Left hindlimb (tissue), 1 donor: ENCODE measurements around the gene HACL1.

ENCODE experiments used
- DNase-seq: peaks from one replicate; pipeline ENCODE4 v3.0.0-alpha.2; 2018

The HACL1 gene

DNA sequence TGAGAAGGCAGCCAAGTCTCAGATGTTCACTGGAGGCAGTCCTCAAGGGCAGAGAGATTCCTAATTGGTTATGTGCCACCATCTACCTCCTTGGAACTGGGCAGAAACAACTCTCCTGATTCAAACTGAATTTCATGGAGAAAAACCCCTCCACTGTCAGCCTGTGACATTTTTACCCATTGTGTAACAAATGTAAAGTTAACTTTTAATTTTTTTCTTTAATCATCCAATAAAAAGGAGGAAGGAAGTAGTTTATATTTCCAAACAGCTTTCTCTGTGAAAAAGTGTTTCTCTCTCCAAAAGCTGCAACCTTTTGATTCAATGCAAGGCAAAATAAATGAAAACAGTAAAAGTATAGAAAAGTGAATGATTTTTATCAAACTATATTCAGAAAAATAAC is 79.4 kb downstream of the HACL1 start:
- no peak for DNase-seq

- no peak for DNase-seq
Measured at GRCh38 chr3:15521573-15521965, 79.8 kb downstream of the HACL1 start, which contains the start of gene COLQ. Gene COLQ (minus strand): TSS chr3:15521706. CDS start chr3:15521625, 81 bp downstream.

- no peak for DNase-seq
Measured at GRCh38 chr3:15520804-15521572, 80.4 kb downstream of the HACL1 start.

DNA sequence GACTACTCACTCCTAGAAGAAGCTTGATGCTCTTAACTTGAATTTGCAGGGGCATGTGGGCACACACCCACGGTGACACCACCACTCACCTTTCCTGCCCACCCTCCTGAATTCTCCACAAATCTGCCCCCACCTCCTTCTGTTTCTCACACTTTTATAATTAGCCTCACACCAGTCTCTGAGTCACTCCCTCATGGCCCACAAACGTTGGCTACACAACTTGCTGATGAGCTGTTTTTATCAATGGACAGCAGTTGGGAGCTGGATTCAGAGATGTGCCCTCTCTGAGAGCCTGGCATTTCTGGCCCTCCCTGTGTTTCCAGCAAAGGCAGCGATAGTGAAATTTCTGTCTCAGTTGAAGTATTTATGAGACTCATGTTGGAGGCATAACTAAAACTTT is 81.2 kb downstream of the HACL1 start:
- DNase-seq: no peak

- DNase-seq: no peak
Measured at GRCh38 chr3:15519096-15519495, 82.3 kb downstream of the HACL1 start.

DNA sequence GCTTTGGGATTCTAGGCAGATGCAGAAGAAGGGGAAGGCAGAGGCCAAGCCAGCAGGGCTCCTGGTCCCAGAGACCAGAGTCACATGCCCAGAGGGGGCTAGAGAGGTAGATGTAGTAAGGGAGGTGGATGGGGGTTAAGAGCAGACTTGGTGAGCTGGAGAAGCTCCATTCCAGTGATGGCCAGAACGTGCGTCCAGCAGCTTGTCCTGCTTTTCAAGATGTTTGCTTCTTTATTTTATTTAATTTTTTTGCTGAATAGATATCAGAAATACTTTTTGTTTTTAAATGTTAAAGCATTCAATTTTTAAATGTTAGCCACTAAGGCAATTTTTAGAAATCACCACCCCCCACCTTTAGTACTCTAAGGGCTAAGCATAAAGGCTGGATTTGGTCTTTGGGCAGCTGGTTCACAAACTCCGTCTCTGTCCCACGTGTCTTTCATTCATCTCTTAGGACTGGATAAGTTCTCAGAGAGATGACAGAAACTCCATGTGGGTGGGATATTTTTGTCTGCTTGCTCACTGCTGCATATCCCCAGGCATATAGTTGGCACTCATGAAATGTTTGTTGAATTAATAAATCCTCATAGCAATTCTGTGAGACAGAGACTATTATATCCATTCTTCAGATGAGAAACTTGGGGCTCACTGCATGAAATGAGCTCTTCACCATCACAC is 86.6 kb downstream of the HACL1 start:
- no peak for DNase-seq

DNA sequence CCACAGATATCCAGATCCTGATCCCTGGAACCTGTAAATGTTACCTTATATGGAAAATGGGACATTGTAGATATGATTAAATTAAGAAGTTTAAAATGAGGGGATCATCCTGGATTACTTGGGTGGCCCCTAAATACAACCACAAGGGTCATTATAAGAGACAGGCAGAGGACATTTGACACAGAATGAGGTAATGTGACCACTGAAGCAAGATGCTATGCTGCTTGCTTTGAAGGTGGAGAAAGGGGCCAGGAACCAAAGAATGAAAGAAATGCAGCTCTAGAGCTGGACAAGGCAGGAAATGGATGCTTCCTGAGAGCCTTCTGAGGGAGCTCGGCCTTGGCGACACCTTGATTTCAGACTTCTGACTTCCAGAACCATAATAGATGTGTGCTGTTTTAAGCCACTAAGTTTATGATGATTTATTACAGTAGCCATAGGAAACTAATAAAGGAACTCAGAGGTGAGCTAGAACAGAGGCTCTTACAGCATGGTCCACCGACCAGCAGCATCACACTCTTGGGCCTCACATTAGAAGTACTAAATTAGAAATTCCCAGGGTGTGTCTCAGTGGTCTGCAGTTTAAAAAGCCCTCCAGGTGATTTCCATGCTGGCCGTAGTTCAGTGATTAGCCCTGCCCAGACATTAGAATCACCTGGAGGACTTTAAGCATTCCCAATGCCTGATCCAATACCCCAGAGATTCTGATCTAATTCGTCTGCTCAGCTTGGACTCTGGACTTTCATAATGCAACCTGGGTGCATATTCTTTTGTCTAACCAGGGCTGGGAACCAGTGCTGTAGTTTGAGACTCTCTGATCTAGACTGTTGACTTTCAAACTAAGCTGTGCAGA is 87.3 kb downstream of the HACL1 start:
- DNase-seq: no peak

- no peak for DNase-seq
Measured at GRCh38 chr3:15513116-15513515, 88.3 kb downstream of the HACL1 start.

DNA sequence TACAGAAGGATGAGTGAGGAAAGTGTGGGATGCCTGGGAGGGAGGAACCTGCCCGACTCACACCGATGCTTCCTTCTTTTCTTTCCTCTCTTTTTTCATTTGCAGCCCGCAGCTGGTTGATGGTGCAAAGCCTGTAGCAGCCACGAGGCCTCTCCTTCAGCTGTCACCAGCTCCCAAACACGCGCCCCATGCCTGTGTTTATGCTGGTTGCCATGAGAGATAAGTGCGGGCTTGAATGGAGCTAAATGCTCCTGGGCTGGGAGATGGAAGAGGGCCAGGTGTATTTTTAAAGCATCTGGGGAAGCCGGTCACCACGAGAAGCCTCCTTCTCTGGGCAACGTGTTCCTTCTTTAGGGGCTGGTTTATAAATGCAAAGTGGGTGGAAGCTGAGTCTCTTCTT is 89.2 kb downstream of the HACL1 start:
- DNase-seq: peak; percentile 78

DNA sequence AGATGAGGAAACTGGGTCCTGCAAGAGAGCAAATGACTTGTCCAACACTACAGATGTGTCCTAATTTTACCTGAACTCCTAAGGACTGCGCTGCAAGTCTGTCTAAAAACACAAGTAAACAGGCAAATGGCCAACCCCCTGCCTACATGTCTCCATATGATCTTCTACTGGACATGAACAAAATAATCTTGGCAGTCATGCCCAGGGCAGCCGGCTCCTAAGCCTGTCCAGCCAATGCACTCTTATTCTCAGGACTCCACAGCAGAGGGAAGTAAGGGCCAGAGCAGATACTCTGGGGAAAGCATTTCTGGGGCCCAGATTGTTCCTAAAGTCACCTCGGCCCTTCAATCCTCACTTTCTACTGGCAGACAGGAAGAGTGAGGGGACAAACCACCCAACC is 90.2 kb downstream of the HACL1 start:
- DNase-seq: no peak
